Neuronal stem cell (in vitro differentiated cells): ENCODE data around the gene MRPL34.

Source experiments
- DNase-seq: peaks from one replicate; pipeline ENCODE4 v3.0.0-alpha.2; 2013; ENCODE audit warnings: low spot score
- H2AFZ ChIP-seq: one replicate; pipeline ENCODE4 v1.6.1; 2013; ENCODE audit warnings: mild to moderate bottlenecking, low read length, inconsistent platforms
- H2AK5ac ChIP-seq: 2 replicates; pipeline ENCODE4 v1.6.1; 2013; ENCODE audit warnings: low read depth, mild to moderate bottlenecking, inconsistent platforms, low read length, moderate library complexity, mixed read lengths
- H2BK120ac ChIP-seq: 2 replicates; pipeline ENCODE4 v1.6.1; 2013; ENCODE audit warnings: low read depth, mild to moderate bottlenecking, inconsistent platforms, low read length, moderate library complexity, mixed read lengths
- H2BK12ac ChIP-seq: one replicate; pipeline ENCODE4 v1.6.1; 2013; ENCODE audit warnings: low read length, inconsistent platforms
- H2BK15ac ChIP-seq: 2 replicates; pipeline ENCODE4 v1.6.1; 2013; ENCODE audit warnings: mild to moderate bottlenecking, low read length, inconsistent platforms, mixed read lengths
- H2BK5ac ChIP-seq: one replicate; pipeline ENCODE4 v1.6.1; 2013; ENCODE audit warnings: inconsistent platforms, mild to moderate bottlenecking, low read length, moderate library complexity
- H3K14ac ChIP-seq: one replicate; pipeline ENCODE4 v1.6.1; 2013; ENCODE audit warnings: low read length, inconsistent platforms
- H3K18ac ChIP-seq: 2 replicates; pipeline ENCODE4 v1.6.1; 2013; ENCODE audit warnings: low read length, inconsistent platforms
- H3K23ac ChIP-seq: 2 replicates; pipeline ENCODE4 v1.6.1; 2013; ENCODE audit warnings: low read depth, mild to moderate bottlenecking, mixed read lengths, low read length, inconsistent platforms; ENCODE audit not compliant: poor library complexity
- H3K27ac ChIP-seq: replicated peaks from 3 replicates; pipeline ENCODE4 v1.5.1; 2013; ENCODE audit warnings: low read length, inconsistent platforms
- H3K27me3 ChIP-seq, 3 experiments: 2 replicates each; pipeline ENCODE4 v1.6.1; 2013; ENCODE audit warnings: low read length in 3 of 3, mild to moderate bottlenecking in 2 of 3, inconsistent platforms in 1 of 3, low read depth in 1 of 3, mixed read lengths in 1 of 3, moderate library complexity in 1 of 3; ENCODE audit not compliant: control insufficient read depth in 3 of 3, insufficient read depth in 3 of 3
- H3K36me3 ChIP-seq, 2 donors: replicated peaks in 1 of 2; 2 replicates each; pipeline ENCODE4 v1.6.1; 2013; ENCODE audit warnings: low read length in 2 of 2; ENCODE audit not compliant: control insufficient read depth in 2 of 2, insufficient read depth in 2 of 2
- H3K4ac ChIP-seq: 2 replicates; pipeline ENCODE4 v1.6.1; 2013; ENCODE audit warnings: inconsistent platforms, mild to moderate bottlenecking, low read length, moderate library complexity
- H3K4me1 ChIP-seq, 2 donors: 1 replicate in 1 of 2; 2 replicates in 1 of 2; pipeline ENCODE4 v1.6.1; 2013; ENCODE audit warnings: low read length in 2 of 2, low read depth in 1 of 2; ENCODE audit not compliant: control insufficient read depth in 2 of 2, insufficient read depth in 1 of 2
- H3K4me2 ChIP-seq: one replicate; pipeline ENCODE4 v1.6.1; 2013; ENCODE audit warnings: mild to moderate bottlenecking, low read length, inconsistent platforms; ENCODE audit not compliant: insufficient read depth, poor library complexity, severe bottlenecking
- H3K4me3 ChIP-seq, 2 donors: 2 replicates each; pipeline ENCODE4 v1.5.1; 2013; ENCODE audit warnings: low read length in 2 of 2, mild to moderate bottlenecking in 2 of 2, inconsistent platforms in 1 of 2, moderate library complexity in 1 of 2
- H3K79me1 ChIP-seq: one replicate; pipeline ENCODE4 v1.6.1; 2013; ENCODE audit warnings: low read depth, mild to moderate bottlenecking, inconsistent platforms, low read length, moderate library complexity
- H3K9ac ChIP-seq: one replicate; pipeline ENCODE4 v1.6.1; 2013; ENCODE audit warnings: mild to moderate bottlenecking, low read depth, low read length, inconsistent platforms; ENCODE audit not compliant: poor library complexity
- H3K9me3 ChIP-seq, 2 donors: replicated peaks in 1 of 2; 2 replicates each; pipeline versions ENCODE3 to v1.6.1; 2013; ENCODE audit warnings: low read length in 2 of 2, mild to moderate bottlenecking in 2 of 2, inconsistent platforms in 1 of 2, low read depth in 1 of 2, mixed read lengths in 1 of 2, moderate library complexity in 1 of 2; ENCODE audit not compliant: control insufficient read depth in 2 of 2, insufficient read depth in 1 of 2
- H4K8ac ChIP-seq: one replicate; pipeline ENCODE4 v1.6.1; 2013; ENCODE audit warnings: low read depth, mild to moderate bottlenecking, inconsistent platforms, low read length, moderate library complexity
- H4K91ac ChIP-seq: one replicate; pipeline ENCODE4 v1.6.1; 2013; ENCODE audit warnings: low read length, low read depth, mild to moderate bottlenecking, inconsistent platforms; ENCODE audit not compliant: poor library complexity
- WGBS, 2 donors: extraction: QIAGEN DNeasy Blood & Tissue Kit; methylation state at CpG; one replicate each; pipeline ENCODE4 v1.1.7; 2013; ENCODE audit warnings: missing lambda C conversion rate in 2 of 2, mixed read lengths in 1 of 2; ENCODE audit not compliant: insufficient read length in 2 of 2, insufficient replicate concordance in 1 of 2; ENCODE audit errors: extremely low coverage in 2 of 2; 5-methylcytosine and 5-hydroxymethylcytosine counted together

Gene MRPL34

GRCh38 chr19:17335575-17335974 lies 29.9 kb downstream of the MRPL34 start:
- no peak for DNase-seq
- WGBS, 2 donors, result no CpG with 5 or more reads among the region's 10 CpGs

GRCh38 chr19:17336872-17337674 lies 31.4 kb downstream of the MRPL34 start, which contains the start of gene GTPBP3:
Gene GTPBP3, plus strand, starts transcription at chr19:17337553. Its CDS starts 59 bp downstream, at chr19:17337612.
- H3K27me3 ChIP-seq, result no peaks in the 10 kb centered on the region
- peak; percentile 97 for DNase-seq
- peak within 1 kb of the TSS; percentile 7 for H2BK5ac ChIP-seq
- H3K9me3 ChIP-seq, result peaks cover 3% of the 10 kb centered on the region in 2 donors
- peak within 1 kb of the TSS; percentile 96 for H3K4me2 ChIP-seq
- H3K4me3 ChIP-seq, result peak within 1 kb of the TSS; percentile 76 to 89
- H3K14ac ChIP-seq, result peak within 1 kb of the TSS; percentile 63
- H3K36me3 ChIP-seq, result peaks cover 30 to 36% of the 10 kb centered on the region in 2 donors
- H3K4me1 ChIP-seq, result peaks cover 15 to 24% of the 10 kb centered on the region in 2 donors
- peak within 1 kb of the TSS; percentile 88 for H2AFZ ChIP-seq
- H3K4ac ChIP-seq, result peak within 1 kb of the TSS; percentile 89
- peak within 1 kb of the TSS; percentile 16 for H3K23ac ChIP-seq
- peaks cover 9% of the 10 kb centered on the region for H3K79me1 ChIP-seq
- H4K8ac ChIP-seq, result no peak within 1 kb of the TSS
- peak within 1 kb of the TSS; percentile 85 for H3K27ac ChIP-seq
- peak within 1 kb of the TSS; percentile 90 for H2AK5ac ChIP-seq
- no CpG with 5 or more reads among the region's 41 CpGs for WGBS, 2 donors
- H2BK12ac ChIP-seq, result peak within 1 kb of the TSS; percentile 30
- no peak within 1 kb of the TSS for H4K91ac ChIP-seq
- peak within 1 kb of the TSS; percentile 96 for H3K18ac ChIP-seq
- peak within 1 kb of the TSS; percentile 67 for H2BK15ac ChIP-seq
- H2BK120ac ChIP-seq, result peak within 1 kb of the TSS; percentile 76
- H3K9ac ChIP-seq, result peak within 1 kb of the TSS; percentile 92

More at GRCh38 chr19:17335575-17335974, 29.9 kb downstream of the MRPL34 start:
- H3K4me2 ChIP-seq, result no peak overlapping the region
- H2BK120ac ChIP-seq, result no peak overlapping the region
- peaks cover 15 to 20% of the 10 kb centered on the region in 2 donors for H3K4me1 ChIP-seq
- peaks cover 26 to 31% of the 10 kb centered on the region in 2 donors for H3K36me3 ChIP-seq
- H4K91ac ChIP-seq, result no peak overlapping the region
- H2AFZ ChIP-seq, result no peak overlapping the region
- no peak overlapping the region for H2AK5ac ChIP-seq
- H3K18ac ChIP-seq, result no peak overlapping the region
- no peak overlapping the region for H3K9ac ChIP-seq
- H3K4ac ChIP-seq, result no peak overlapping the region
- H3K4me3 ChIP-seq, result no peak overlapping the region
- H3K23ac ChIP-seq, result no peak overlapping the region
- H3K27me3 ChIP-seq, result no peaks in the 10 kb centered on the region
- H3K79me1 ChIP-seq, result peaks cover 7% of the 10 kb centered on the region
- no peak overlapping the region for H4K8ac ChIP-seq
- no peak overlapping the region for H2BK12ac ChIP-seq
- no peak overlapping the region for H3K14ac ChIP-seq
- no peak overlapping the region for H2BK5ac ChIP-seq
- peaks cover 3% of the 10 kb centered on the region in 2 donors for H3K9me3 ChIP-seq
- H3K27ac ChIP-seq, result no peak overlapping the region
- H2BK15ac ChIP-seq, result no peak overlapping the region

- peak overlapping the region; percentile 92 for H3K9ac ChIP-seq
- H3K4me2 ChIP-seq, result peak overlapping the region; percentile 96
- peak overlapping the region; percentile 63 for H3K14ac ChIP-seq
- H3K27me3 ChIP-seq, result no peaks in the 10 kb centered on the region
- peak overlapping the region; percentile 16 for H3K23ac ChIP-seq
- peak overlapping the region; percentile 89 for H3K4ac ChIP-seq
- peak overlapping the region; percentile 30 for H2BK12ac ChIP-seq
- H3K18ac ChIP-seq, result peak overlapping the region; percentile 96
- peak overlapping the region; percentile 67 for H2BK15ac ChIP-seq
- peaks cover 0 to under 1% of the 10 kb centered on the region in 2 donors for H3K9me3 ChIP-seq
- H3K79me1 ChIP-seq, result peaks cover 9% of the 10 kb centered on the region
- H3K4me1 ChIP-seq, result peaks cover 15 to 23% of the 10 kb centered on the region in 2 donors
- H4K8ac ChIP-seq, result no peak overlapping the region
- no peak overlapping the region for H4K91ac ChIP-seq
- peak overlapping the region; percentile 76 for H2BK120ac ChIP-seq
- WGBS, 2 donors, result no CpG with 5 or more reads among the region's 50 CpGs
- H2BK5ac ChIP-seq, result no peak overlapping the region
- H2AFZ ChIP-seq, result peak overlapping the region; percentile 88
- peaks cover 23 to 33% of the 10 kb centered on the region in 2 donors for H3K36me3 ChIP-seq
- no peak overlapping the region for H3K27ac ChIP-seq
- peak overlapping the region; percentile 76 to 89 for H3K4me3 ChIP-seq
- no peak for DNase-seq
- peak overlapping the region; percentile 90 for H2AK5ac ChIP-seq
These were observed 32.2 kb downstream of the MRPL34 start for GRCh38 chr19:17337675-17338432.
